ENCODE results near the gene ALDH1A2.

DNA sequence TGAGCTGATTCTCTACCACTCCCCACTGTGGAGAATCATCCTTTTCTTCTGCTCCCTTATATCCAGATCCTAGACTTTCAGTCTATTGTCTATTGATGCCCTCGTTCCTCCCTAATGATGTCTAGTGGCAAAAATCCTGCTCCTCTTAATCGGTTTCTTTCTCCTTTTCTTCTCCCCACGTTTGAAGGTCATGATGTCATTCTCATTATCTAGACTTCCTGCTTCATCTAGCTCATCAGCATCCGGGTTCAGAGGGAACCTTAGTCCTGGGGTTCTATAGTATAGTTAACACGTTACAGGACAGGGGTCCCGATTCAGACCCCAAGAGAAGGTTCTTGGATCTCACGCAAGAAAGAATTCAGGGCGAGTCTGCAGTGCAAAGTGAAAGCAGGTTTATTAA, 14.9 kb upstream of the ALDH1A2 start:
- TF ChIP-seq EZH2 (IDR thresholded peaks at IDR 0.05; ENCODE audit: low read length, unreplicated experiment), result no peak
- TF ChIP-seq, protein P1, sequence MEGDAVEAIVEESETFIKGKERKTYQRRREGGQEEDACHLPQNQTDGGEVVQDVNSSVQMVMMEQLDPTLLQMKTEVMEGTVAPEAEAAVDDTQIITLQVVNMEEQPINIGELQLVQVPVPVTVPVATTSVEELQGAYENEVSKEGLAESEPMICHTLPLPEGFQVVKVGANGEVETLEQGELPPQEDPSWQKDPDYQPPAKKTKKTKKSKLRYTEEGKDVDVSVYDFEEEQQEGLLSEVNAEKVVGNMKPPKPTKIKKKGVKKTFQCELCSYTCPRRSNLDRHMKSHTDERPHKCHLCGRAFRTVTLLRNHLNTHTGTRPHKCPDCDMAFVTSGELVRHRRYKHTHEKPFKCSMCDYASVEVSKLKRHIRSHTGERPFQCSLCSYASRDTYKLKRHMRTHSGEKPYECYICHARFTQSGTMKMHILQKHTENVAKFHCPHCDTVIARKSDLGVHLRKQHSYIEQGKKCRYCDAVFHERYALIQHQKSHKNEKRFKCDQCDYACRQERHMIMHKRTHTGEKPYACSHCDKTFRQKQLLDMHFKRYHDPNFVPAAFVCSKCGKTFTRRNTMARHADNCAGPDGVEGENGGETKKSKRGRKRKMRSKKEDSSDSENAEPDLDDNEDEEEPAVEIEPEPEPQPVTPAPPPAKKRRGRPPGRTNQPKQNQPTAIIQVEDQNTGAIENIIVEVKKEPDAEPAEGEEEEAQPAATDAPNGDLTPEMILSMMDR (conservative IDR thresholded peaks at IDR 0.05; ENCODE audit: low read depth, low read length), result no peak

All from PC-3 (cell line).